ENCODE measurements around the gene INTS14.
A peak's percentile ranks its signal among the peaks of the same experiment; 100 is the strongest.

Gene INTS14

DNA sequence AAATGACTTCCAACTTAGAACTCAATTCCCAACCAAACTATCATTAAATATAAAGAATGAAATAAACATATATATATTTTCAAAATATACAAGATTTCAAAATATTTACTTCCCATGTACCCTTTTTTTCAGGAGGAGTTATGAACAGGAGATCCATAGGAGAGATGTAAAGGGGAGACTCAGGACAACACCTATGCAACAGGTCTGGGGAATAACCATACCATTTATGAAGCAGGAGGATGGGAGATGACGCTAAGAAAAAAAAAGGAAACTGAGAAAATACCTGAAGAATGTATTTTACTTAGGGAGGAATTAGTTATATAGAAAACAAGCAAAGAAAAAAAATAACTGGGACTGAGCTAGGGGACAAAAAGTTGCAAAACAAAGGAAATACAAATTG lies 23.8 kb downstream of the INTS14 start:
- in situ Hi-C loops (cut with HindIII; ENCODE audit: low pct_ligation_motif_present, low sequenced_read_pairs) = no loop called here
- Histone ChIP-seq H3K36me3 (replicated peaks) (peaks cover 25% of the 10 kb centered on the region), H3K27ac (no peak overlapping the region), H3K27me3 (replicated peaks) (no peaks in the 10 kb centered on the region), H3K4me3 (ENCODE audit: low read depth, low read length) (no peak overlapping the region)
- DNase-seq = no peak
- TF ChIP-seq, protein P1, sequence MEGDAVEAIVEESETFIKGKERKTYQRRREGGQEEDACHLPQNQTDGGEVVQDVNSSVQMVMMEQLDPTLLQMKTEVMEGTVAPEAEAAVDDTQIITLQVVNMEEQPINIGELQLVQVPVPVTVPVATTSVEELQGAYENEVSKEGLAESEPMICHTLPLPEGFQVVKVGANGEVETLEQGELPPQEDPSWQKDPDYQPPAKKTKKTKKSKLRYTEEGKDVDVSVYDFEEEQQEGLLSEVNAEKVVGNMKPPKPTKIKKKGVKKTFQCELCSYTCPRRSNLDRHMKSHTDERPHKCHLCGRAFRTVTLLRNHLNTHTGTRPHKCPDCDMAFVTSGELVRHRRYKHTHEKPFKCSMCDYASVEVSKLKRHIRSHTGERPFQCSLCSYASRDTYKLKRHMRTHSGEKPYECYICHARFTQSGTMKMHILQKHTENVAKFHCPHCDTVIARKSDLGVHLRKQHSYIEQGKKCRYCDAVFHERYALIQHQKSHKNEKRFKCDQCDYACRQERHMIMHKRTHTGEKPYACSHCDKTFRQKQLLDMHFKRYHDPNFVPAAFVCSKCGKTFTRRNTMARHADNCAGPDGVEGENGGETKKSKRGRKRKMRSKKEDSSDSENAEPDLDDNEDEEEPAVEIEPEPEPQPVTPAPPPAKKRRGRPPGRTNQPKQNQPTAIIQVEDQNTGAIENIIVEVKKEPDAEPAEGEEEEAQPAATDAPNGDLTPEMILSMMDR (IDR thresholded peaks at IDR 0.05; ENCODE audit: low read depth, low read length, missing control alignments) = no peak

DNA sequence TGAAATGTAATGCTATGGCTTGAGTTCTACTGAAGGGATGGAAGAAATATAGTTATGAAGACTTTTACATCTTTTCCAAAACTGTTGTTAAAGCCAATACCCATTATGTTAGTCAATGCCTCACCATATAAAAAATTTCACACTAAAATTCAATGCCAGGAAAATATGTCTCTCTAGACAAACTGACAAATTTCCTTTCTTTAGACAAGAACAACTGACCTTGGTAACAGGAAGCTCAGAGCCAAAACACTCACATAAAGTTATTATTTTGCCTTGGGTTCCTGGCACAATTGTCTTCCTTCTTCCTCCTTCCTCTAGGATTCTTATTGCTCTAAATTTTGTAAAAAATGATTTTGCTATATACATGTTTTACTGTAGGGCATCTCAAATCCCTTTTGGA lies 26.7 kb downstream of the INTS14 start:
- in situ Hi-C loops (cut with HindIII; ENCODE audit: low pct_ligation_motif_present, low sequenced_read_pairs) = no loop called here
- no peak for DNase-seq
- TF ChIP-seq, protein P1 (IDR thresholded peaks at IDR 0.05; ENCODE audit: low read depth, low read length, missing control alignments) = no peak
- H3K27me3 ChIP-seq (replicated peaks) = no peaks in the 10 kb centered on the region
- H3K4me3 ChIP-seq (ENCODE audit: low read depth, low read length) = no peak overlapping the region
- peaks cover 21% of the 10 kb centered on the region for H3K36me3 ChIP-seq (replicated peaks)
- peak overlapping the region; percentile 58 for H3K27ac ChIP-seq

DNA sequence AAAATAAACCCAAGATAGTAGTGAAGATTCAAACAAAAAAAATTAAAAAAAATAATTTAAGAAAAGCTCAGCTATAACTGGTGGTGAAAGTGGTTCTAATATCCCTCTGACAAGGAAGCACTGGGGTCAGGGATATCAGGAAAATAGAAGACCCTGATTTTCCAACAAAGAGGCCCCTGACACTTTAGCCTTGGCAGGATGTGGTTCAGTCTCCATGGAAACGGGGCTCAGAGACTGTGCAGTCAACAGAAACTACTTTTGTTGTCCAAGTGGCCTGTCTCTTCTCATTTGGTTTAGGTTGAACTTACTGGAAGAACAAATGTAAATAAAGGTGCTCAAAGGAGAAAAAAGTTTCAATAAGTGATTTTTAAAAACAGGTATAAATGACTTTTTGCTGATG lies 27.2 kb downstream of the INTS14 start:
- DNase-seq = peak; percentile 56
- TF ChIP-seq, protein P1 (IDR thresholded peaks at IDR 0.05; ENCODE audit: low read depth, low read length, missing control alignments) = no peak
- Histone ChIP-seq H3K27me3 (replicated peaks) (no peaks in the 10 kb centered on the region), H3K36me3 (replicated peaks) (peaks cover 24% of the 10 kb centered on the region), H3K27ac (peak overlapping the region; percentile 58), H3K4me3 (ENCODE audit: low read depth, low read length) (no peak overlapping the region)
- in situ Hi-C loops (cut with HindIII; ENCODE audit: low pct_ligation_motif_present, low sequenced_read_pairs) = no loop called here

DNA sequence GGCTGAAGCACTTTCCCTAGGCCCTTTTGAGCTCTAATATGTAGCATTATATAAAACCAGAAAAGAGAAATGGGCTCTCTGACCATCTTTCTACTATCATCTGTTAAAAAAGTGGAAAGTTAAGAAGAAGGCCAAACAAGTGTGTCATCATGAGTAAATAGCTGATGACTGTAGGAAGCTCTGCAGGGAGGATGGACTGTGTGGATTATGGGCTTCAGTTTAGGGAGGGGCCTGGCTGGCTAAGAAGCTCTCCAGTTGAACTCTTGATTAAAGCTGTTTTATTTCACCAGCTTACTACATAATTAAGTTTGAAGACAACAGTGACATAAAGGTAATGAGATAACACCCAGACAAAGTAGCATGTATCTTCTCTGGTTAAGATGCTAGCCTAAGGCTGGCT lies 30.6 kb downstream of the INTS14 start:
- in situ Hi-C loops (cut with HindIII; ENCODE audit: low pct_ligation_motif_present, low sequenced_read_pairs) = no loop called here
- peak; percentile 64 for DNase-seq
- H3K27ac ChIP-seq = peak overlapping the region; percentile 56
- no peak overlapping the region for H3K4me3 ChIP-seq (ENCODE audit: low read depth, low read length)
- H3K27me3 ChIP-seq (replicated peaks) = no peaks in the 10 kb centered on the region
- H3K36me3 ChIP-seq (replicated peaks) = peaks cover 23% of the 10 kb centered on the region
- TF ChIP-seq, protein P1 (IDR thresholded peaks at IDR 0.05; ENCODE audit: low read depth, low read length, missing control alignments) = no peak

DNA sequence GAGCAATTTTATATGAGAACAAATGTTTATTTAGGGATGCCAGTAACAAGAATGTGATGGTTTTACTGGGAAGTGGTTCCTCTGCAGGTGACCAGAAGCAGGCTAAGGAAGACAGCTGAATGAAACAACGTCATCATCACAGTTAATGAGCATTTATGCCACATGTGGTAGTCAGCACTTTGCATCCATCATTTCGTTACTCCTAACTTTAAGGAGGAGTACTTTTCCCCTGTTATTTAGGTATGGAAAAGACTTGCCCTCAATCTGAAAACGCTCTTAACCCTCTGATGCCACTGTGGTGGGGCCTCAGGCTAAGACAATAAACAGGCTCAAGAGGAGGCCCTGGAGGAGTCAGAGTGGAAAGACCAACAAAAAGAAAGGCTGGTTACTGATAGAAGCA lies 31.2 kb downstream of the INTS14 start:
- no peak for DNase-seq
- Histone ChIP-seq H3K27me3 (replicated peaks) (no peaks in the 10 kb centered on the region), H3K36me3 (replicated peaks) (peaks cover 23% of the 10 kb centered on the region), H3K4me3 (ENCODE audit: low read depth, low read length) (no peak overlapping the region), H3K27ac (peak overlapping the region; percentile 56)
- TF ChIP-seq, protein P1 (IDR thresholded peaks at IDR 0.05; ENCODE audit: low read depth, low read length, missing control alignments) = no peak
- in situ Hi-C loops (cut with HindIII; ENCODE audit: low pct_ligation_motif_present, low sequenced_read_pairs) = no loop called here

Data from brain microvascular endothelial cell (primary cell).